Fibroblast of mammary gland (primary cell): ENCODE results near the gene ARHGAP42.

Experiments used
- DNase-seq: peaks from one replicate; pipeline ENCODE4 v3.0.0-alpha.2; 2010; ENCODE audit warnings: low read depth
- H3K4me3 ChIP-seq: 2 replicates; pipeline ENCODE4 v1.5.1; 2011; ENCODE audit warnings: low read depth, mild to moderate bottlenecking, low read length, moderate library complexity; ENCODE audit not compliant: control insufficient read depth
- CTCF ChIP-seq: conservative IDR thresholded peaks from 2 replicates; pipeline ENCODE4 v1.5.1; 2011; ENCODE audit warnings: low read depth, low read length, inconsistent platforms; ENCODE audit not compliant: control insufficient read depth, insufficient read depth

The ARHGAP42 gene

DNA sequence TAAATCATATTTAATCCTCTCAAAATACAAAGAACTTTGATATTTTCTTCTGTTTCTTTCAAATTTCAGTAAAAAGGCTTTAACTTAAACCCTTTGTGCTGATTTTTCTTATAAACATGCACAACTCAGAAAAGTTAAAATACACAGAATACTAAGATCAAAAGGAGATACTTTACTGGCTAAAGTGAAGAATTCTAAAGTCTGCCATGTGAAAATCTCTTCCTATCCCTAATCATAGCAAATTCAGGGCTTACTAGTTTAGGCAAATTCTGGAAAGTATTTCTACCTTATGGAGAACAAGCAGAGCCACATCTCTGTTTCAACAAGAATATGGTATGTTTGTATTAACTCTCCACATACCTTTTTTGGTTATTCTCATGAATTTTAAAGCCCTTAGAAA lies 345.9 kb downstream of the ARHGAP42 start:
- H3K4me3 ChIP-seq, result no peak overlapping the region
- no peak for TF ChIP-seq CTCF
- DNase-seq, result no peak

DNA sequence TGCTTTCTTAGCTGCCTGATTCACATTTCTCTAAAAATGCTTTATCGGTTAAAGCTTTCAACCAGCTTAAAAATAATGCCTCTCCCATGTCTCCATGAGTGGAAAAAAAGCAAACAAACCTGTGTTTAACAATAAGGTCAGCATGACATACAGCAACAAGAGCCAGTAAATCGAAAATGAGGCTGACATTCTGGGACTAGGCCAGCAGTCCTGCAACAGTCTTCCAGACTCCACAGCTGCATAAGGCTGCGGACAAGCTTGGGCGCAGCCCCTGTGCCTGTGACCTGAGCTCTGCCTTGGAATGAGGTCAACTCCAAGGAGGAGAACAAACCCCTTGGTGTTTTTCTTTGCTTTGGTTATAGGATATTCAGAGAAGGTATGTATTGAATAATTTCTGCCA lies 347.0 kb downstream of the ARHGAP42 start:
- TF ChIP-seq CTCF, result no peak
- H3K4me3 ChIP-seq, result no peak overlapping the region
- DNase-seq, result peak; percentile 41

DNA sequence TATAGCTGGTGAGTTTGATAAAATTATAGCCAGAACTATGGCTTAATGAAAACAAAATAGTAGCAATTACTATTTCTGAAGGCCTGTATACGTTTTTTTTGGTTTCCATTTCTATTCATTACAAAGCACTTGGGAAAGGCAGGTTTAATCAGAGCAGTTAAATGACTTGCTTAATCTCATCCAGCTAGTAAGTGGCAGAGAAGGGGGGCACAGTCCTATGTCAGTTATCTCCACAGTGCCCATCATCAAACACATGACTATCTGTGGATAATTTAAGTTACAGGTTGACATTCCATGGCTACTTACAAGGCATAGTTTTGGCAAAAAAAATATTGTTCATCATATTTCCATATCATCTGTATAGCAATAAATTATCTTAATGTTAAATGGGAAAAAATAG lies 348.8 kb downstream of the ARHGAP42 start:
- no peak for TF ChIP-seq CTCF
- H3K4me3 ChIP-seq, result no peak overlapping the region
- no peak for DNase-seq
